H1 (cell line): ENCODE results near the gene SLC9B2. TPM values are rescaled to one million over a fixed set of nuclear protein-coding genes. Genes with fewer than 3 reads are reported as not detected.

Source experiments
- CTCF ChIA-PET: fragments of 300-600 bp; sonication (Branson Sonifier 250); formaldehyde crosslinking; loops from one replicate; lab custom pipeline; 2021; ENCODE audit not compliant: partially characterized antibody; lab: Charles Lee
- POLR2A ChIA-PET: fragments of 300-600 bp; sonication (Branson Sonifier 250); formaldehyde crosslinking; loops from one replicate; lab custom pipeline; 2021; ENCODE audit warnings: inconsistent platforms; ENCODE audit not compliant: partially characterized antibody; lab: Charles Lee
- DNase-seq, 2 experiments: peaks; one replicate each; pipeline versions ENCODE4 v3.0.0 to v3.0.0-alpha.2; 2010 to 2022; ENCODE audit warnings: low spot score in 2 of 2, low read depth in 1 of 2, mixed read lengths in 1 of 2
- FAIRE-seq: peaks from 2 replicates; lab custom pipeline; 2011; peaks lifted over from hg19 to GRCh38; lab: Jason Lieb, UNC
- H2AFZ ChIP-seq: 2 replicates; pipeline ENCODE4 v1.8.1; 2012; ENCODE audit warnings: low read length, inconsistent platforms
- H2AK5ac ChIP-seq: 2 replicates; pipeline ENCODE4 v1.6.1; 2013; ENCODE audit warnings: low read depth, low read length
- H2BK120ac ChIP-seq: replicated peaks from 2 replicates; pipeline ENCODE3; 2013; ENCODE audit warnings: low read depth, low read length, inconsistent platforms
- H2BK12ac ChIP-seq: 2 replicates; pipeline ENCODE4 v1.6.1; 2013; ENCODE audit warnings: low read depth, low read length
- H2BK15ac ChIP-seq: 2 replicates; pipeline ENCODE4 v1.6.1; 2013; ENCODE audit warnings: low read length
- H2BK20ac ChIP-seq: 2 replicates; pipeline ENCODE4 v1.6.1; 2013; ENCODE audit warnings: low read length
- H2BK5ac ChIP-seq: 2 replicates; pipeline ENCODE4 v1.6.1; 2013; ENCODE audit warnings: low read depth, low read length
- H3K14ac ChIP-seq: 2 replicates; pipeline ENCODE4 v1.6.1; 2013; ENCODE audit warnings: inconsistent platforms; ENCODE audit not compliant: insufficient read length
- H3K18ac ChIP-seq: 2 replicates; pipeline ENCODE4 v1.6.1; 2013; ENCODE audit warnings: low read length; ENCODE audit errors: extremely low read depth
- H3K23ac ChIP-seq: 2 replicates; pipeline ENCODE4 v1.6.1; 2013; ENCODE audit warnings: inconsistent platforms; ENCODE audit not compliant: insufficient read length
- H3K23me2 ChIP-seq: 2 replicates; pipeline ENCODE4 v1.6.1; 2013; ENCODE audit warnings: low read depth, low read length
- H3K27ac ChIP-seq: 2 replicates; pipeline ENCODE4 v1.6.1; 2011; ENCODE audit warnings: low read depth, low read length, inconsistent platforms
- H3K27me3 ChIP-seq, 4 experiments: replicated peaks in 1 of 4; 1 replicate in 1 of 4; 2 replicates in 3 of 4; pipeline versions ENCODE4 v1.6.1 to v1.8.1; 2011 to 2013; ENCODE audit warnings: low read length in 3 of 4, mild to moderate bottlenecking in 3 of 4, inconsistent platforms in 2 of 4, mixed read lengths in 2 of 4, moderate library complexity in 1 of 4; ENCODE audit not compliant: control insufficient read depth in 3 of 4, insufficient read depth in 3 of 4; ENCODE audit errors: extremely low read depth in 1 of 4
- H3K36me3 ChIP-seq, 4 experiments: 2 replicates each; pipeline versions ENCODE4 v1.6.1 to v1.8.1; 2011 to 2013; ENCODE audit warnings: mild to moderate bottlenecking in 4 of 4, low read length in 3 of 4, moderate library complexity in 2 of 4, control low read depth in 1 of 4, inconsistent platforms in 1 of 4; ENCODE audit not compliant: insufficient read depth in 4 of 4, control insufficient read depth in 2 of 4
- H3K4ac ChIP-seq: replicated peaks from 2 replicates; pipeline ENCODE3; 2013; ENCODE audit warnings: low read length, low read depth, mixed read lengths, inconsistent platforms; ENCODE audit not compliant: insufficient read length
- H3K4me1 ChIP-seq, 4 experiments: replicated peaks in 1 of 4; 1 replicate in 1 of 4; 2 replicates in 3 of 4; pipeline versions ENCODE4 v1.6.1 to v1.8.1; 2011 to 2013; ENCODE audit warnings: low read length in 3 of 4, inconsistent platforms in 2 of 4, mixed read lengths in 1 of 4; ENCODE audit not compliant: insufficient read depth in 4 of 4, control insufficient read depth in 3 of 4
- H3K4me2 ChIP-seq, 2 experiments: 2 replicates each; pipeline versions ENCODE4 v1.6.1 to v1.8.1; 2011 to 2013; ENCODE audit warnings: low read depth in 2 of 2, low read length in 2 of 2, control low read depth in 1 of 2, inconsistent platforms in 1 of 2, mild to moderate bottlenecking in 1 of 2; ENCODE audit not compliant: insufficient read depth in 1 of 2
- H3K4me3 ChIP-seq, 4 experiments: fragments of 200-600, 300-600 bp in 1 of 4; sonication (generic), shearing (Covaris generic), sonication (Bioruptor Twin) in 1 of 4; 2 replicates each; pipeline versions ENCODE4 v1.5.1 to v1.8.1; 2011 to 2016; ENCODE audit warnings: low read length in 4 of 4, low read depth in 3 of 4, control low read depth in 2 of 4, inconsistent platforms in 2 of 4, mild to moderate bottlenecking in 2 of 4, mixed read lengths in 1 of 4, moderate library complexity in 1 of 4; ENCODE audit not compliant: insufficient read depth in 2 of 4; ENCODE audit errors: extremely low read depth in 1 of 4
- H3K56ac ChIP-seq: replicated peaks from 2 replicates; pipeline ENCODE3; 2013; ENCODE audit warnings: low read depth, mild to moderate bottlenecking, mixed read lengths, low read length, inconsistent platforms; ENCODE audit not compliant: insufficient read length
- H3K79me1 ChIP-seq: 2 replicates; pipeline ENCODE4 v1.6.1; 2013; ENCODE audit warnings: low read depth, low read length, control low read depth
- H3K79me2 ChIP-seq, 2 experiments: 2 replicates each; pipeline versions ENCODE4 v1.6.1 to v1.8.1; 2012 to 2013; ENCODE audit warnings: low read length in 2 of 2, mild to moderate bottlenecking in 2 of 2, inconsistent platforms in 1 of 2; ENCODE audit not compliant: insufficient read depth in 2 of 2, control insufficient read depth in 1 of 2
- H3K9ac ChIP-seq, 4 experiments: replicated peaks in 1 of 4; 1 replicate in 1 of 4; 2 replicates in 3 of 4; pipeline versions ENCODE4 v1.6.1 to v1.8.1; 2011 to 2013; ENCODE audit warnings: low read depth in 3 of 4, low read length in 3 of 4, control low read depth in 2 of 4, mild to moderate bottlenecking in 2 of 4, moderate library complexity in 2 of 4, inconsistent platforms in 1 of 4; ENCODE audit errors: extremely low read depth in 1 of 4
- H3K9me3 ChIP-seq, 2 experiments: 2 replicates each; pipeline versions ENCODE4 v1.6.1 to v1.8.1; 2012 to 2013; ENCODE audit warnings: mild to moderate bottlenecking in 2 of 2, moderate library complexity in 2 of 2, control low read depth in 1 of 2, inconsistent platforms in 1 of 2, low read depth in 1 of 2, low read length in 1 of 2, mixed read lengths in 1 of 2; ENCODE audit not compliant: insufficient read depth in 2 of 2
- H4K20me1 ChIP-seq, 2 experiments: replicated peaks in 1 of 2; 2 replicates each; pipeline versions ENCODE3 to v1.8.1; 2011 to 2013; ENCODE audit warnings: inconsistent platforms in 2 of 2, low read length in 2 of 2, mild to moderate bottlenecking in 1 of 2; ENCODE audit not compliant: insufficient read depth in 2 of 2, control insufficient read depth in 1 of 2
- H4K5ac ChIP-seq: 2 replicates; pipeline ENCODE4 v1.6.1; 2013; ENCODE audit warnings: low read length, low read depth, mixed read lengths, inconsistent platforms; ENCODE audit not compliant: insufficient read length
- H4K8ac ChIP-seq: 2 replicates; pipeline ENCODE4 v1.8.0; 2013; ENCODE audit warnings: mild to moderate bottlenecking, moderate library complexity, low read length, inconsistent platforms; ENCODE audit not compliant: insufficient read depth; ENCODE audit errors: extremely low read depth
- H4K91ac ChIP-seq: replicated peaks from 2 replicates; pipeline ENCODE3; 2013; ENCODE audit warnings: low read length, mixed read lengths, inconsistent platforms; ENCODE audit not compliant: insufficient read length
- CEBPB ChIP-seq: IDR thresholded peaks from 2 replicates; pipeline ENCODE4 v1.6.1; 2012; ENCODE audit warnings: low read depth, low read length
- SIN3A ChIP-seq, 2 experiments: IDR thresholded peaks in 1 of 2; conservative IDR thresholded peaks in 1 of 2; 2 replicates each; pipeline ENCODE4 v1.6.1; 2011 to 2012; ENCODE audit warnings: low read length in 2 of 2, improper control_type of control experiment in 1 of 2, low read depth in 1 of 2, mild to moderate bottlenecking in 1 of 2
- WGBS, 2 experiments: shearing (Covaris generic) in 1 of 2; methylation state at CpG; one replicate each; pipeline versions ENCODE4 v1.1.6 to v1.1.7; 2013 to 2015; ENCODE audit warnings: low lambda C conversion rate in 2 of 2, mixed read lengths in 2 of 2, inconsistent platforms in 1 of 2, low coverage in 1 of 2, missing lambda C conversion rate in 1 of 2; ENCODE audit not compliant: insufficient replicate concordance in 2 of 2, insufficient coverage in 1 of 2, insufficient read length in 1 of 2; ENCODE audit errors: extremely low coverage in 1 of 2, missing lambda C conversion rate in 1 of 2; 5-methylcytosine and 5-hydroxymethylcytosine counted together
- polyA plus RNA-seq, 7 experiments: library from polyadenylated mRNA; depleted of rRNA in 3 of 7; stranded (reverse) in 5 of 7; unstranded in 2 of 7; fragments of >200 nt in 5 of 7; fragments of 200-250 nt in 2 of 7; gene quantifications; 1 replicate in 5 of 7; 2 replicates in 1 of 7; 4 replicates in 1 of 7; pipeline versions ENCODE4 v1.2.1 to v1.2.3, GENCODE V29; 2011 to 2013; ENCODE audit warnings: missing spikeins in 2 of 7, mixed read lengths in 2 of 7
- total RNA-seq: library from RNA; stranded (reverse); fragmentation: NEBNext Ultra II Directional; extraction: Animal tissue kit (Norgen Biotek cat#: 25700); gene quantifications from 2 replicates; pipeline ENCODE4 v1.2.1, GENCODE V29; 2021

SLC9B2 gene
- total and polyA plus RNA-seq, 2 of the 8 experiments (the other 6 are each of a cell fraction or from before 2014, with no cell fraction given), result 3.2 to 5.2 TPM

GRCh38 chr4:103104886-103105285, 28.3 kb upstream of the SLC9B2 start:
- no peak overlapping the region for H3K4me3 ChIP-seq
- H3K79me2 ChIP-seq, result no peaks in the 10 kb centered on the region
- no peak overlapping the region for H3K4ac ChIP-seq
- no peak overlapping the region for H3K4me2 ChIP-seq
- H3K56ac ChIP-seq, result no peak overlapping the region
- H4K20me1 ChIP-seq, result peaks cover 0 to 2% of the 10 kb centered on the region in 2 experiments
- H2AK5ac ChIP-seq, result no peak overlapping the region
- no peak overlapping the region for H2AFZ ChIP-seq
- H2BK120ac ChIP-seq, result no peak overlapping the region
- H3K14ac ChIP-seq, result no peak overlapping the region
- H3K27me3 ChIP-seq, result no peaks in the 10 kb centered on the region
- no peak for TF ChIP-seq SIN3A (conservative IDR thresholded peaks at IDR 0.05 in 1 of 2, IDR thresholded peaks at IDR 0.05 in 1 of 2; ENCODE audit: low read depth in 1 of 2, low read length in 2 of 2)
- TF ChIP-seq CEBPB, result peak; percentile 52; the same call in 1 of the 2 replicates
- H3K18ac ChIP-seq, result no peak overlapping the region
- DNase-seq, result no peak
- no peak for FAIRE-seq
- no peaks in the 10 kb centered on the region for H3K23me2 ChIP-seq
- H3K36me3 ChIP-seq, result peaks cover 8 to 24% (median 22%) of the 10 kb centered on the region in 4 experiments
- no peaks in the 10 kb centered on the region for H3K79me1 ChIP-seq
- H3K27ac ChIP-seq, result no peak overlapping the region
- no peak overlapping the region for H2BK5ac ChIP-seq
- CTCF ChIA-PET, result interaction anchor here (1.8 kb wide), 1 partner anchor 10 kb away, joined by 3 read pairs; no protein-coding TSS in a partner anchor
- H3K4me1 ChIP-seq, result no peaks in the 10 kb centered on the region
- no peak overlapping the region for H4K5ac ChIP-seq
- H3K9ac ChIP-seq, result no peak overlapping the region
- H2BK20ac ChIP-seq, result no peak overlapping the region
- H4K91ac ChIP-seq, result no peak overlapping the region
- no peaks in the 10 kb centered on the region for H3K9me3 ChIP-seq
- H2BK15ac ChIP-seq, result no peak overlapping the region
- no peak overlapping the region for H4K8ac ChIP-seq
- H3K23ac ChIP-seq, result no peak overlapping the region
- H2BK12ac ChIP-seq, result no peak overlapping the region
- POLR2A ChIA-PET, result no interaction called here
- 85% methylated on average over 3 of the region's 3 CpGs; no CpG with 5 or more reads in 1 of the 2 experiments for WGBS, 2 experiments
